DMS79 treated with DMSO at 0.1 percent for 48 hours (cell line): ENCODE measurements around the gene SCML2.
"Not testable (repeated sequence)": the region's sequence is repeated elsewhere in the genome, so short reads cannot be mapped to it uniquely, and the experiment has no call there.

Experiments used
- DNase-seq: peaks from one replicate; lab custom pipeline; 2025; lab: John Stamatoyannopoulos, UW

The SCML2 gene

GRCh38 chrX:18271309-18271708 is 83.2 kb downstream of the SCML2 start:
- no peak for DNase-seq

GRCh38 chrX:18255059-18255458 is 99.4 kb downstream of the SCML2 start:
- DNase-seq = no peak

- DNase-seq = no peak
These were observed 101.7 kb downstream of the SCML2 start for GRCh38 chrX:18252644-18253359.

- DNase-seq = not testable (repeated sequence)
These were observed 124.8 kb downstream of the SCML2 start for GRCh38 chrX:18229646-18230045.

GRCh38 chrX:18228069-18228468 is 126.4 kb downstream of the SCML2 start:
- no peak for DNase-seq

GRCh38 chrX:18227458-18227857 is 127.0 kb downstream of the SCML2 start:
- DNase-seq = no peak

GRCh38 chrX:18220786-18221185 is 133.7 kb downstream of the SCML2 start, which contains the start of gene BEND2:
BEND2 (minus strand) TSS chrX:18220886; CDS start chrX:18220750, 136 bp downstream.
- DNase-seq = no peak

GRCh38 chrX:18210470-18210869 is 144.0 kb downstream of the SCML2 start:
- DNase-seq = peak; percentile 16

GRCh38 chrX:18206657-18207056 is 147.8 kb downstream of the SCML2 start:
- DNase-seq = no peak

- DNase-seq = no peak
These were observed 150.9 kb downstream of the SCML2 start for GRCh38 chrX:18203631-18204030.

- DNase-seq = no peak
These were observed 159.8 kb downstream of the SCML2 start for GRCh38 chrX:18194688-18195087.
